OCI-LY1 (cell line): Measurements from ENCODE around the gene HMG20B.

Source experiments
- H2AFZ ChIP-seq: fragments of 200-600 bp; sonication (generic), shearing (Covaris generic); 2 replicates; pipeline ENCODE4 v1.6.0; 2014; ENCODE audit warnings: antibody characterized with exemption, mild to moderate bottlenecking, low read length
- H3F3A ChIP-seq: fragments of 200-600 bp; sonication (generic), shearing (Covaris generic); 2 replicates; pipeline ENCODE4 v1.6.0; 2014; ENCODE audit warnings: mild to moderate bottlenecking, antibody characterized with exemption, low read length, moderate library complexity; ENCODE audit not compliant: insufficient read depth
- H3K27ac ChIP-seq: fragments of 200-600 bp; sonication (generic); 2 replicates; pipeline ENCODE4 v1.5.1; 2014; ENCODE audit warnings: low read length, mixed run types, mild to moderate bottlenecking, low read depth; ENCODE audit not compliant: poor library complexity, severe bottlenecking
- H3K27me3 ChIP-seq: fragments of 200-600 bp; sonication (generic); 2 replicates; pipeline ENCODE4 v1.6.0; 2014; ENCODE audit warnings: antibody characterized with exemption, mild to moderate bottlenecking, low read length, moderate library complexity; ENCODE audit not compliant: insufficient read depth
- H3K36me3 ChIP-seq: fragments of 200-600 bp; sonication (generic); 2 replicates; pipeline ENCODE4 v1.6.1; 2014; ENCODE audit warnings: mild to moderate bottlenecking, antibody characterized with exemption, low read length, moderate library complexity, mixed read lengths; ENCODE audit not compliant: insufficient read depth
- H3K4me1 ChIP-seq: fragments of 200-600 bp; sonication (generic); 2 replicates; pipeline ENCODE4 v1.5.1; 2014; ENCODE audit warnings: mild to moderate bottlenecking, low read length, moderate library complexity; ENCODE audit not compliant: insufficient read depth, severe bottlenecking
- H3K4me2 ChIP-seq: fragments of 200-600 bp; sonication (generic), shearing (Covaris generic); 2 replicates; pipeline ENCODE4 v1.6.1; 2014; ENCODE audit warnings: low read length
- H3K4me3 ChIP-seq: fragments of 200-600 bp; sonication (generic); 2 replicates; pipeline ENCODE4 v1.5.1; 2014; ENCODE audit warnings: low read length, low read depth, mild to moderate bottlenecking, mixed read lengths; ENCODE audit not compliant: poor library complexity, severe bottlenecking
- H3K79me2 ChIP-seq: fragments of 200-600 bp; shearing (Covaris generic); 2 replicates; pipeline ENCODE4 v1.6.1; 2016; ENCODE audit warnings: mixed run types, low read length, mixed read lengths; ENCODE audit not compliant: insufficient read depth
- H3K9ac ChIP-seq: fragments of 200-600 bp; sonication (generic), shearing (Covaris generic); 2 replicates; pipeline ENCODE4 v1.6.1; 2014; ENCODE audit warnings: mild to moderate bottlenecking, low read length, mixed read lengths
- H3K9me2 ChIP-seq: fragments of 200-600 bp; sonication (generic), shearing (Covaris generic); 2 replicates; pipeline ENCODE4 v1.6.1; 2014; ENCODE audit warnings: low read depth, mild to moderate bottlenecking, low read length, mixed read lengths
- H3K9me3 ChIP-seq: fragments of 200-600 bp; shearing (Covaris generic); 2 replicates; pipeline ENCODE4 v1.6.1; 2014; ENCODE audit warnings: low read length, mixed read lengths
- H4K20me1 ChIP-seq: fragments of 200-600 bp; sonication (generic), shearing (Covaris generic); 2 replicates; pipeline ENCODE4 v1.6.0; 2016; ENCODE audit warnings: mild to moderate bottlenecking, low read length; ENCODE audit not compliant: insufficient read depth
- CTCF ChIP-seq: fragments of 200-600 bp; sonication (generic), shearing (Covaris generic); IDR thresholded peaks from 2 replicates; pipeline ENCODE4 v1.5.1; 2017; ENCODE audit warnings: mild to moderate bottlenecking, antibody characterized with exemption, low read length, moderate library complexity, mixed read lengths
- EZH2 ChIP-seq: fragments of 200-600 bp; sonication (generic), shearing (Covaris generic); IDR thresholded peaks from 2 replicates; pipeline ENCODE4 v1.8.0; 2017; ENCODE audit warnings: borderline replicate concordance, mixed run types, mild to moderate bottlenecking, antibody characterized with exemption, low read length, moderate library complexity, mixed read lengths

Gene HMG20B

GRCh38 chr19:3626473-3627350 is 54.0 kb downstream of the HMG20B start, which contains the start of gene CACTIN:
CACTIN (minus strand) TSS chr19:3626790; CDS start chr19:3626762, 28 bp downstream.
- H3K9me3 ChIP-seq, result no peaks in the 10 kb centered on the region
- H3K9ac ChIP-seq, result peak within 1 kb of the TSS; percentile 70
- peaks cover 19% of the 10 kb centered on the region for H3K4me1 ChIP-seq
- no peaks in the 10 kb centered on the region for H3K27me3 ChIP-seq
- TF ChIP-seq EZH2, result no peak
- no peak for TF ChIP-seq CTCF
- H3K9me2 ChIP-seq, result no peaks in the 10 kb centered on the region
- H4K20me1 ChIP-seq, result no peaks in the 10 kb centered on the region
- peak within 1 kb of the TSS; percentile 91 for H3K4me2 ChIP-seq
- H3K4me3 ChIP-seq, result peak within 1 kb of the TSS; percentile 72
- H2AFZ ChIP-seq, result no peak within 1 kb of the TSS
- peaks cover 16% of the 10 kb centered on the region for H3K79me2 ChIP-seq
- peak within 1 kb of the TSS; percentile 76 for H3K27ac ChIP-seq
- H3F3A ChIP-seq, result no peaks in the 10 kb centered on the region
- H3K36me3 ChIP-seq, result peaks cover 9% of the 10 kb centered on the region

GRCh38 chr19:3627351-3627723 is 54.6 kb downstream of the HMG20B start:
- peak overlapping the region; percentile 72 for H3K4me3 ChIP-seq
- peaks cover 19% of the 10 kb centered on the region for H3K4me1 ChIP-seq
- H2AFZ ChIP-seq, result no peak overlapping the region
- no peak for TF ChIP-seq EZH2
- no peak for TF ChIP-seq CTCF
- peak overlapping the region; percentile 45; the same call in 1 of the 2 replicates for H3K9ac ChIP-seq
- no peaks in the 10 kb centered on the region for H3K9me2 ChIP-seq
- H3K27ac ChIP-seq, result no peak overlapping the region
- no peaks in the 10 kb centered on the region for H3K27me3 ChIP-seq
- no peaks in the 10 kb centered on the region for H4K20me1 ChIP-seq
- no peaks in the 10 kb centered on the region for H3F3A ChIP-seq
- H3K79me2 ChIP-seq, result peaks cover 16% of the 10 kb centered on the region
- no peaks in the 10 kb centered on the region for H3K9me3 ChIP-seq
- H3K36me3 ChIP-seq, result peaks cover 7% of the 10 kb centered on the region
- peak overlapping the region; percentile 91 for H3K4me2 ChIP-seq
